HG03039 (cell line): ENCODE results near the gene NQO2.

Source experiments
- ATAC-seq: cut with Tn5 transposase; IDR thresholded peaks from one replicate; pipeline ENCODE4 v1.9.1; 2021; ENCODE audit warnings: mild to moderate bottlenecking, moderate library complexity; ENCODE audit not compliant: unreplicated experiment

Gene NQO2, protein sequence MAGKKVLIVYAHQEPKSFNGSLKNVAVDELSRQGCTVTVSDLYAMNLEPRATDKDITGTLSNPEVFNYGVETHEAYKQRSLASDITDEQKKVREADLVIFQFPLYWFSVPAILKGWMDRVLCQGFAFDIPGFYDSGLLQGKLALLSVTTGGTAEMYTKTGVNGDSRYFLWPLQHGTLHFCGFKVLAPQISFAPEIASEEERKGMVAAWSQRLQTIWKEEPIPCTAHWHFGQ

GRCh38 chr6:2999618-3000557 is at the start of gene NQO2:
NQO2 (plus strand) TSS chr6:2999894; CDS start chr6:3006553, 6,659 bp downstream.
- ATAC-seq, result peak; percentile 75

- no peak for ATAC-seq
Observed at GRCh38 chr6:2950713-2951112, 49.0 kb upstream of the NQO2 start.

DNA sequence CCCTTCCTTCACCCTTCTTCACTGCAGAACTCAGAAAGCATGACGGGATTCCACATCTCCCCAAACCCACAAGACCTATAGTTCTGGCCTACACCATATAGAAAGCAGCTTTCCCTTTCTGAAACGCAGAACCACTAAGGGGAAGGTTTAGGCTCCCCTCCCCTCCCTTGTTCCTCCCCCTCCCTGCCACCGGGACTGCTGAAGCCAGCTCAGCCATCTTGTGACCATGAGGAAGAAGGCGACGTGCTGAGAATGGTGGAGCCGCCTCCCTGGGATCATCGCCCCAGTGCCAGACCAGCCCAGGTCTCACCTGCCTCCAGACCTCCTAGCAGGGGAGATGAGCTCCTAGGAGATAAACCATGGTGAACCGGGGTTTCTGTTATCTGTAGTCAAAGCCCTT is 48.0 kb upstream of the NQO2 start:
- ATAC-seq, result no peak

GRCh38 chr6:2952557-2953095 is 47.1 kb upstream of the NQO2 start:
- ATAC-seq, result peak; percentile 68

- no peak for ATAC-seq
Observed at GRCh38 chr6:2953098-2953497, 46.6 kb upstream of the NQO2 start.

DNA sequence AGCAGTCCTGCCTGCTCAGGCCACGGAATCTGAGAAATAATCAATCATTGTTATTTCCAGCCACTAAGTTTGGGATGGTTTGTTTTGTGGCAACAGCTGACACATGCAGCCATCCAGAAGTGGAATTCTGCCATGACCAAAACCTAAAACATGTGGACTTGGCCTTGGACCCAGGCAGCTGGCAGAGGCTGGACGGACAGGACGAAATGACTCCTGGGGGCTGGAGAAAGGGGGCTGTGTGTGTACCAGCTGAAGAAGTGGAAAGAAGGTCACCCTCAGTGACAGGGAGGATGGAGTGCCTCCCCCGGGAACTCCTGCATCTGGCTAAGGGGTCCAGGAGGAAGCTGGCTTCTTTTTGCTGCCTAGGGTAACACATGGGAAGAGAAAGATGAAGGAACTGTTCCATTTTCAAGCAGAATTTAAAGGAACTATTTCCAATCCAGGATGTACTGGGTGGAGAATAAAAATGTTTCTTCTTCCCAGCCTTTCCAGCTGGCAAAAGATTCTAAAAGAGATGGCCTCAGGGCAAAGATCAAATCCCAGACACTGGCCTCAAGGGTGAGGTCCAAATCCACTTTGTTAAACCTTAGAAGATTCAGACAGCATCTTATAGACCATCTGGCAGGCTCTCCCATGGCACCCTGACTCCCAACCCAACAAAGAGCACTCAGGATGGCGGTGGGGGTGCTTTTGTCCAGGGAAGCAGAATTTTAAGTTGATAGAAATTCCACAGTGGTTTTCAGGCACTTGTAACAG is 42.6 kb upstream of the NQO2 start:
- no peak for ATAC-seq

GRCh38 chr6:2957696-2958330 is 41.9 kb upstream of the NQO2 start:
- ATAC-seq, result no peak

DNA sequence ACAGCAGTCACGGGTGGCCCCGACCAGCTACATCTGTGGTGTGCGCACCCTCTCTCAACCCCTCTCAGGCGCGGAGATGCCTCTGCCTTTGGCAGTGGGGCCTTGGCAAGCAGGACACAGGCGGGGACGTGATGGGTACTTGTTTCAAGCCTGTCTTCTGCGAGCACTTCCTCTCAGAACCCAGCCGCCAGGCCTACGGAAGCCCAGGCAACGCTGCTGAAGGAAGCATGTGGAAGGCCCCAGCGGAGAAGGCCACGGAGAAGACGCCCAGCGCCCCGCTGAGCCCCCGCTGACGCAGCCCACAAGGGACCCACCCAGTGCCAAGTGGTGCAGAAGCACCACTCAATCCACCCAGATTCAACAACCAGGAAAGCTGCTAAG is 41.4 kb upstream of the NQO2 start:
- no peak for ATAC-seq

GRCh38 chr6:2958776-2959175 is 40.9 kb upstream of the NQO2 start:
- no peak for ATAC-seq

DNA sequence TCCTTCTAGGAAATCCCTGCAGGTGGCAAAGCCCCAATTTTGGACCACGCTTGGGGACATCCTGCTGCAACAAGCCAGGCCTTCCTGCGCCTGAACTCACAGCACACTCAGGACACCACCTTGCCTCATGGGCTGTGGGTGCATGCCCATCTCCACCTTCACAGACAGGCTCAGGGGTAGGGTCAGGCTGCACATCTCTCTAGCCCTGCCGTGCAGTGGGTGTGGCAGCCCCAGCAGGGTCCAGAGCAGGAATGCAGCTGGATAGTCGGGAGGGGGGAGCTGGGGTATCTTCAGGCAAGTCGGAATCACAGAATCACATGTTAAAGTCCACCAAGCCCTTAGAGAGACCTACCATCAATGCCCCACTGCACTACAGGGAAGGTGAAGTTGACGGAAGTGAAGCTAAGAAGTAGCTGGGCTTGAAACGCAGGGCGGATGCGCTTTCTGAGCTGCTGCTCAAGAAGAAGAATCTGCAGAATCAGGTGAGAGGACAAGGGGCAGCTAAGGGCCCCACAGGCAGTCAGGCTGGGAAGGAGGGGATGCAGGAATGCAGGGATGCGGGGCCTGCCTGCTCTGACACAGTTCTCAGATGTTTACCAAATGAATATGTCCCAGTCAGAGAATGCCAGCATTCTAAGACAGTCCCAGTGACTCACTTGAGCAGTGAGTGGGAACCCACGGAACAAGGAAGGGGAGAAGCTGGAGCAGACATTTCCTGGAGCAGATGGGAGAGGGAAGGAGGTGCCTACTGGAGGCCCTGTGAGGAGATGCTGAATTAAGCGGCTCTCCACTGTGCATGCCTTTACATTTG is 39.6 kb upstream of the NQO2 start:
- ATAC-seq, result no peak

GRCh38 chr6:2960935-2961334 is 38.8 kb upstream of the NQO2 start:
- ATAC-seq, result no peak

GRCh38 chr6:2961506-2961905 is 38.2 kb upstream of the NQO2 start:
- no peak for ATAC-seq

GRCh38 chr6:2962004-2962403 is 37.7 kb upstream of the NQO2 start:
- no peak for ATAC-seq

DNA sequence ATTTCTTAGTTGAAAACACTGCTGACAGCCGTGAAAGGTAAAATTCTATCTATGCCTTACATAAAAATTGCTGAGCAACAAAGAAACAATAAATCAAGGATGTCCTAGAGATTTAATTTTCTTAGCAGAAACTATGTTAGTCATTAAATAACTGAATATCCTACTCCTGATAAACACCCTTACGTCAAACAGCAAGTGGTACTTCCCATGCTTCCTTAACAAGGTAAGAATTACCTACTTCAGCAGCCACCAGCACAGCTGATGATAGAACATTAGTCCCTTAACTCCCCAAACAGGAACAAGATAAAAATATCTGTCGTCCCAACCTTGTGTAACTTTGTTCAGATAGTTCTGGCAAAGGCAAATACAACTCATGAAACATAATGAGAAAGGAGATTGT is 37.1 kb upstream of the NQO2 start:
- no peak for ATAC-seq

DNA sequence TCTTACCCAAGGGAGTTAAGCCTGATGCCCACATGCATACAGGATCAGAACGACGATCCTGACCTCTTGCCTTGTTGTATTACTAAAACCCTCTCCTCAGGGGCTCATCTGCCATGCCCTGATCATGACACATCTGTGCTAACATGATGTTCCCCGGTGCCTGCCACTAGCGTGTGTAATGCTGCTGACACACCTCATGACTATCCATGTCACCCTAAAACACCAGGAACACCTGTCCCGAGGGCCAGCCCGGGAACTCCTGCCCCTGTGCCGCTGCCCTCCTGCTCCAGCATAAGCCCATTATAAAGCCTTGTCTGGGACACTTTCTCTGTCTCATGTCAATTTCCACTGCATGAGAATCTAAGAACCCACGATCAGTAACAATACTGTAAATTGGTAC is 35.9 kb upstream of the NQO2 start:
- ATAC-seq, result no peak

- ATAC-seq, result no peak
Observed at GRCh38 chr6:2964793-2965505, 34.7 kb upstream of the NQO2 start.

DNA sequence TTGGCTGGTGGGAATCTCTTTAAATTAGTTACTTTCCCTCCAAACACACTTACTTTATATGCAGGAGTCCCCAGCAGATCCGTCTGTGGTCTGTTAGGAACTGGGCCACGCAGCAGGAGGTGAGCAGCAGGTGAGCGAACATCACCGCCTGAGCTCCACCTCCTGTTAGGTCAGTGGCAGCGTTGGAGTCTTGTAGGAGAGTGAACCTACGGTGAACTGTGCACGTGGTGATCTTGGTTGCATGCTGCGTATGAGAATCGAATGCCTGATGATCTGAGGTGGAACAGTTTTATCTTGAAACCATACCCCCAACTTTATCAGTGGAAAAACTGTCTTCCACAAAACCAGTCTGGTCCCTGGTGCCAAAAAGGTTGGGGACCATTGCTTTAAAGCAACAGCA is 33.3 kb upstream of the NQO2 start:
- no peak for ATAC-seq

GRCh38 chr6:2967936-2968335 is 31.8 kb upstream of the NQO2 start:
- no peak for ATAC-seq

GRCh38 chr6:2968600-2969135 is 31.0 kb upstream of the NQO2 start:
- no peak for ATAC-seq
